ENCODE data around the gene ITPRID2.

The ITPRID2 gene

GRCh38 chr2:181891258-181891965 lies at the start of gene ITPRID2:
Gene ITPRID2 (plus strand): TSS chr2:181891730. CDS start chr2:181892067, 337 bp downstream.
- DNase-seq (ENCODE audit: low spot score): no peak

DNA sequence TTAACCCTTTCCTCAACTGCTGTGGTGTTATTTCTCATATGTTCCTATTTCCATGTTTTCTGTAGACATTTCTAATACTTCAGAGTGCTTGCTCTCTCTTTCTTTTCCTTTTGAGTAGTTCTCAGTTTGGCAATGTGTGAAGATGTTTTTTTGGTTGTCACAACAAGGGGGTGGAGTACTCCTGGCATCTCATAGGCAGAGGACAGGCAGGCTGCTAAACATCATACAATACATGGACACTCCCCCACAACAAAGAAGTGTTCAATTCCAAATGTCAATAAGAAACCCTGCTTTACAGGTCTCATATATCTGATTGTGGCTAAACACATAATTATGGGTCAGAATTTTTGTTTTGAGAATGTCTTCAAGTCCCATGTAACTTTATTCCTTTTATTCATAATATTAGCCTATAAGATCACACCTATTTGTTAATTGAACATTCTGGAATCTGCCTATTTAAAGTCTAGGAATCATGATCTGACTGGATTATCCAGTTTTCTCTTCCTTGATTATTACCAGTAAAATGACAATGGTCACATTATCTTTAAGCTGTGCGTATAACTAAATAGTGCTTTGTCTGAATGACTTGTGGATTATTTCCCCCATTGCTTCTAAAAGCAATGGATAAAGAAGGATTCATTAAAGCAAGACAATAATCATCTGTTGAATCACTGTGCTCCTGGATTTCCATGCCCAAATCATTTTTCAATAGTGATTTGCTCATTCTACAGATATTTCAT lies 46.8 kb upstream of the ITPRID2 start:
- no peak for DNase-seq (ENCODE audit: low spot score)

DNA sequence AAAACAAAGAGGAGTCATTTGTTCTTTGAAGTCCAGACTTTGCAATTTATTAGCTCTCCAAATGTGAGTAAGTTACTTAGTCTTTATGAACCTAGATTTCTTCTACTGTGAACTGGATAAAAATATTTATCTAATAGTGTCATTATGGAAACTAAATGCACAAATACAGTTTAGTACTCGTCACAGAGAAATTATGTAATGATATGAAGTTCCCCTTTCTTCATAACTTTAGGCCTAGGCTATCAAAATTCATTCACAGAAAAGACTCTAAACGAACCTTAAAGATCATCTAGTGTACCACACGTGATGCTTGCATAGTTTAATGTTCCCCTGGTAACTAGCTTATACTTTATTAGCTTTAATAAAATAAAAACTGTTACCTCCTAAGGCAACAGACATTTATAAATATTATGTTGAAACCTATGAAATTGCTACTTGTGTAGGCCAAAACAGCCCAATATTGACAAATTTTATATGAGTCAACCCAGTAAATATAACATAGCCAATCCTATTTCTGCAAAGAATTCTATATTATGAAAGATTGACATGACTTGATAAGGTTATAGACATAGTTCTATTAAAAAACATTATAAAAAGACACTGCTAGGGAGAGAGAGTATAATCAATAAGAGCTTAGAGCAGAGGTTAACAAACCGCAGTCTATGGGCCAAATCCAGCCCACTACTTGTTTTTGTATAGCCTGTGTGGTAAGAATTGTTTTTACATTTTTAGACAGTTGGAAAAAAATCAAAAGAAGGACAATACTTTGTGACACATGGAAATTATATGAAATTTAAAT lies 44.9 kb upstream of the ITPRID2 start:
- no peak for DNase-seq (ENCODE audit: low spot score)

- no peak for DNase-seq (ENCODE audit: low spot score)
Observed at GRCh38 chr2:181847198-181847556, 44.4 kb upstream of the ITPRID2 start.

DNA sequence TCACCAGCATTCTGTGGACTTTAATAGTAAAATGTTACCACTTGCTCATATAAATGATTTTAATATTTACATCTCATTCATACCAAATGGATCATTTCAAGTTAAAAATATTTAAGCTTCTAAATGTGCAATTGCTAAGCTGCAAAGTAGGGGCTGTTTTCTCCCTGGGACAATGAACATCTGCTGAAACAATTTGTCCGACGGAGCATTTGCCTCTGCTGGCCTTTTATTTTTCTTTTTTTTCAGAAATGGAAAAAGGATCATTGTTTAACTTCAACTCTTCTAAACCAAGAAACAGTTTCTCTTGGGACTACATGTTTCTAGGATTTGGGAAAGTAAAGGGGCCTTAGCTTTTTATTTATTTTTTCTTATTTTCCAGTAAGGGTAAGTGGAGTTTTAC lies 43.8 kb upstream of the ITPRID2 start:
- no peak for DNase-seq (ENCODE audit: low spot score)

DNA sequence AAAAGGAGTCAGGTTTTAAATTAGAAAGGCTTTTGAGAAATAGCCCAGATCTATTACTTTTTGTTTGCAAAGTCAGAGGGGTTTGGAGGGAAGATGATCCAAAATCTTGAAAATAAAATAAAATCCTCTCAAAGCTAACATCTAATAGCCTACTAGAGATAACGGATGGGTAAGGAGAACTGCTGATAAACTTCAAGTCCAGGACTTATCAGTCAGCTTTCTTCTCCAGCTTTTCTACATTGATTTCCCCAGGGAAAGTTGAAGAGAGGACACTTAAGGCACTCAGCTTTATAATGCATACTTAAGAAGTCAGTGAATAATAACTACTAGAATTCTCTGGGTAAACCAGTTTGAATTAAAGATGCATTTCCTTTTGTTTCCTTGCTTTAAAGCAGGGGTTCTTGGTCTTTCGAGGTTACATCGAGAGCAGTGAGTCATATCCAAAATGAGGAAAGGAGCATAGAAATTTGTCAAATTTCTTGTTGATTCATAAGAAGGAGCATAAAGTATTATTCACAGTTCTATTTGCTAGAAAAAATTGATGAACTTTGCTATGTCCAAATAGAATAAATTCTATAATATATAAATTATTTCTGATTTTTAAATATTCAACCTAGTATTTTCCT lies 43.2 kb upstream of the ITPRID2 start:
- no peak for DNase-seq (ENCODE audit: low spot score)

DNA sequence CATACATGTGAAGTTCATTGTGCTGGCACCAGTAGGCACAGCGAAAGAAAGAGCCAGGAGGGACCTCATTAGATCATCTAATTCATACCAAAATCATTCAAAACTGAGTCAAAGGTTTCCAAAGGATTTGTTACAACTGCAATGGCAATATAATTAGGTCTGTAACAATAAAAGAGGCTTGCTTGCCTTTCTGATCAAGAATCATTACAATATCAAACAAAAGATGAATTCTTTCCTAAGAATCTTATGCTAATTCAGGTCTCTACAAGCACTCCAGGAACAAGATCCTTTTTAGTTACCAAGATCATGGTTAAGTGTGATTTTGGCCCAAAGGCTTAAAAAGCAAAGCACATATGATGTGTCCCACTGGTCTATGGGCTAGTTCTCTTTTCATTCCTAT lies 41.9 kb upstream of the ITPRID2 start:
- no peak for DNase-seq (ENCODE audit: low spot score)

DNA sequence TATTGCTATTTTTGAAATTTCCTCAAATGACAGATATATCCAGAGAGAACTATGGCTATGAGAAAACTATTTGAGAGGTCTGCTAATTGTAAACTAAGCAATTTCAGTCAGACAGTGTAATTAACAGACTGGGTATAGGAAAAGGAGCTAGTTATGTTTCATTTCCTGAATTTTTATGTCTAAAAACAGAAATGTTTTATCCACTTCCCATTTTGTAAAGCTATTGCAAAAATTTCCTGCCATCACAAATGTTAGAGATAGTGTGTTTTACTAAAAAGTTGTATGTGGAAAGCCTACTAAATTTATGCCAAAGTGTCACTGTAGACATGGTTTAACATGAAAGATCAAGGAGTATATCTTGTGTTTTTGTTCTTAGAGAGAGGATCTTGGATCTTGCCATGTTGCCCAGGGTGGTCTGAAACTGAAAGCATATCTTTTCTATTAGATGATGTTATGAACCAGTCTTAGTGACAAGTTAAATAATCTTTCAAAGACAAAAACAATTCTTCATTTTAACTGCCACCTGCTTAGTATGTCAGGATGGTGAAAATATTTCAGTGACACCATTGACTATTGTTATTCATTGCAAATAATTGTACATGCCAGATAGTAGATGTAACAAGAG lies 40.5 kb upstream of the ITPRID2 start:
- no peak for DNase-seq (ENCODE audit: low spot score)

GRCh38 chr2:181851726-181852125 lies 39.8 kb upstream of the ITPRID2 start:
- DNase-seq (ENCODE audit: low spot score): no peak

GRCh38 chr2:181853696-181854095 lies 37.8 kb upstream of the ITPRID2 start:
- DNase-seq (ENCODE audit: low spot score): no peak

DNA sequence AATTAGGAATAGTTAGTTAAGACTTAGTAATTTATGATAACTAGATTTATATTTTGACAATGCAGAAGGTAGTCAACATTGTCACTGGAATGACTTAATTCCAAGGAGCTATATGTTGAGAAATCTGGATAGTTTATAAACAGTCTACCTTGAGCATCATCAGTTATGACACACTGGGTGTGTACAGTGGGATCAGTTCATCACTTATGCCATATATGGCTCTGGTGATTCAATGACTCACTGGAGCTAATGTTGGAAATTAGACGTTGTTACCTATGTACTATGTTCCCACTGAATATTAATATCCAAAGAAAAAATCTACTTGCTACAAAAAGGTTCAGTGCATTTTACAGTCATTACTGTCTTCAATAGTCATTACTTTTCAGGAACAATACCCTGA lies 34.0 kb upstream of the ITPRID2 start:
- DNase-seq (ENCODE audit: low spot score): no peak

DNA sequence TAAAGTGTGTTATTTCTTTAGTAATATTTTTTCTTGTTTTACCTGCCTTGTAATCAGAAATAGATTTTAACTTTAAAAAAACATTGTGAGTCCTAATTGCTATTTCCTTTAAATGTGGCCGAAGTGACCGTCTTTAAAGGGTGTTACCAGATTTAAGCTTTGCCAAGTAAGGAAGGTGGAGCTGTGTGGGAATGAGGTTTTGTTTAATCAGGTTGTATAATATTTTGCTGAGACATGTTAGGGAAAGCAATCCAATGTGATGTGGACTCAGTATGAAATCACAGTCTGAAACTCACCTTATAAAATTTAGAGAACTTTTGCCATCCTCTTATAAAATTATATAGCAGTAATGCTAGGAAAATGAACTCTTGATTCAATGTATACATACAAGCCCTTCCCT lies 32.9 kb upstream of the ITPRID2 start:
- no peak for DNase-seq (ENCODE audit: low spot score)

- DNase-seq (ENCODE audit: low spot score): no peak
Observed at GRCh38 chr2:181859123-181859522, 32.4 kb upstream of the ITPRID2 start.

- no peak for DNase-seq (ENCODE audit: low spot score)
Observed at GRCh38 chr2:181859803-181860202, 31.7 kb upstream of the ITPRID2 start.

GRCh38 chr2:181861379-181861778 lies 30.2 kb upstream of the ITPRID2 start:
- no peak for DNase-seq (ENCODE audit: low spot score)

GRCh38 chr2:181862583-181863281 lies 28.8 kb upstream of the ITPRID2 start:
- no peak for DNase-seq (ENCODE audit: low spot score)

DNA sequence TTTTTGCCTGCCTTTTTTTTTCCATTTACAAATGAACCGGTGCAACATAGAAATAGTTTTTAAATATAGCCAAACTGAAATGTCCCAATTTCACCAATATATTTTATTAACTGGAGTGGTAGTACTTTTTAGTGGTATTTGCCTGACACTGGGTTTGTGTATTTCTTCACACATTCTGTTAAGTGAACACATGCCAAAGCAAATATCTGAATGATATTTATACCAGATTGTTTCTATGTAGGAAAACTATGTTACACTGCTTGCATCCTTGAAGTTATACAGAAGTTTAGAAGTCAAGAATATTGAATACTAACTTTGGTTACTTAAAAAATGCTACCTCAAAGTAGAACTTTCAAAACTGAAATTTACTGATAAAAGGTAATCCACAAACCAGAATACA lies 19.4 kb upstream of the ITPRID2 start:
- no peak for DNase-seq (ENCODE audit: low spot score)

DNA sequence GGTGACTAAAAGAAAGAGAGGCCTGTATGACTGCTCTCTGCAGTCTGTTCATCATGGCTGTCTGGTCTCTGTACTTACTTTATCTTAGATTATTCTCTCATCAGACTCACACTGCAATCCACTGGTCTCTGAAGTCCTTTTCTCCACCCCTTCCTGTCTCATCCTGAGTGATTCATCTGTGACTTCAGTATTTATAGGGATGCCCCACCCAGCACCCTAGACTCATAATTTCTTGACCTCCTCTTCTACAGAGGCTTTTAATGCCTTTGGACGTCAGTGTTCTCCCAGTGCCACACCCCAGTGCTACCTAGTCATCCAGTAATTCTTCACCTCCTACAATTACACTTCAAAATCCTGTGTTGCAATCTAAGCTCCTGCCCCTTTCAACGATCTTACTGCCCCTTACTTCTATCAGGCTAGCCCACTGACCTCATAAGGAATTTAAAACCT lies 14.9 kb upstream of the ITPRID2 start:
- no peak for DNase-seq (ENCODE audit: low spot score)

DNA sequence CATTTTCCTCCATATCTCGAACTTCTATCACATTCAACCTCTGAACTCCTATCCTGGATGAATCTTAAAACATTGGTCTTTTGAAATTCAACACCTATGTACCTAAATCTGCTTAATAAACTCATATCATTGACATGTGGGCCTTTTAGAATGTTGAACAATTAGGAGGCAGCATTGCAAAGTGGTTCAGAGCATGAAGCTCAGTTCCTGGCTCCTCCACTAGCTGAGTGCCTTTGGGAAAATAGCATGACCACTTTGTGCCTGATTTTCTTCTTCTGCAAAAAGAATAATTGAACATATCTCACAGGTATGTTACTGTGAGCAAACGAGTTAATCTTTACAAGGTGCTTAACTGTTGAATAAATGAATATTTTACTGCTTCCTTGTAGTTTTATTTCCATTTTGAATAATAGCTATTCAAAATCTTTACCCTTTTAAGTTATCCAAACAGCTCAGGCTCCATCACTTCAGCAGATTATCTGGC lies 14.3 kb upstream of the ITPRID2 start:
- no peak for DNase-seq (ENCODE audit: low spot score)

GRCh38 chr2:181878448-181878847 lies 13.1 kb upstream of the ITPRID2 start:
- no peak for DNase-seq (ENCODE audit: low spot score)

- no peak for DNase-seq (ENCODE audit: low spot score)
Observed at GRCh38 chr2:181879295-181879694, 12.2 kb upstream of the ITPRID2 start.

All from left forelimb (tissue), 1 donor.